Panc1 (cell line): ENCODE measurements around the gene RNF208. TPM values are rescaled to one million over a fixed set of nuclear protein-coding genes. Genes with fewer than 3 reads are reported as not detected.
"Not testable (repeated sequence)": the region's sequence is repeated elsewhere in the genome, so short reads cannot be mapped to it uniquely, and the experiment has no call there.

ENCODE experiments used
- ATAC-seq: fragments of 200-7000 bp; cut with Tn5 transposase; 2 replicates; pipeline ENCODE4 v1.9.1; 2020; ENCODE audit warnings: mild to moderate bottlenecking, moderate library complexity
- BruUV-seq: library from RNA; stranded (reverse); fragments of 400-500 nt; replicated peaks from 2 replicates; lab custom pipeline; 2021; lab: Mats Ljungman, UMichigan
- CTCF ChIA-PET: fragments of 300-600 bp; sonication (Branson Sonifier 250); formaldehyde crosslinking; loops from one replicate; lab custom pipeline; 2022; ENCODE audit warnings: antibody characterized with exemption; lab: Charles Lee
- POLR2A ChIA-PET: fragments of 300-600 bp; sonication (Branson Sonifier 250); formaldehyde crosslinking; loops from one replicate; lab custom pipeline; 2022; ENCODE audit warnings: antibody characterized with exemption; lab: Charles Lee
- DNase-seq: peaks from one replicate; pipeline ENCODE4 v3.0.0-alpha.2; 2010; ENCODE audit warnings: low read depth, low spot score
- H3K27ac ChIP-seq: 2 replicates; pipeline ENCODE4 v1.5.1; 2011; ENCODE audit warnings: mild to moderate bottlenecking, low read length, inconsistent platforms
- H3K27me3 ChIP-seq: fragments of 200-500 bp; sonication (Bioruptor generic); 2 replicates; pipeline ENCODE4 v1.6.0; 2014; ENCODE audit warnings: low read length, inconsistent platforms; ENCODE audit not compliant: control insufficient read depth, insufficient read depth
- H3K36me3 ChIP-seq: fragments of 200-500 bp; sonication (Bioruptor generic); 2 replicates; pipeline ENCODE4 v1.5.1; 2014; ENCODE audit warnings: inconsistent platforms, mild to moderate bottlenecking, low read length, moderate library complexity; ENCODE audit not compliant: control insufficient read depth, insufficient read depth
- H3K4me1 ChIP-seq: 2 replicates; pipeline ENCODE4 v1.5.1; 2011; ENCODE audit warnings: inconsistent platforms, mild to moderate bottlenecking, low read length, moderate library complexity; ENCODE audit not compliant: control insufficient read depth, insufficient read depth
- H3K4me3 ChIP-seq, 2 experiments: 2 replicates each; pipeline ENCODE4 v1.5.1; 2011 to 2012; ENCODE audit warnings: low read depth in 2 of 2, low read length in 2 of 2, mild to moderate bottlenecking in 2 of 2, inconsistent platforms in 1 of 2, moderate library complexity in 1 of 2
- H3K9me3 ChIP-seq: fragments of 200-500 bp; sonication (Bioruptor generic); 2 replicates; pipeline ENCODE4 v1.5.1; 2014; ENCODE audit warnings: low read depth, mild to moderate bottlenecking, inconsistent platforms, low read length, moderate library complexity; ENCODE audit not compliant: control insufficient read depth, insufficient read depth
- POLR2AphosphoS5 ChIP-seq: IDR thresholded peaks from 2 replicates; pipeline ENCODE4 v1.6.1; 2012; ENCODE audit warnings: mild to moderate bottlenecking, low read depth, low read length, moderate library complexity
- SIN3A ChIP-seq: IDR thresholded peaks from 2 replicates; pipeline ENCODE4 v1.6.1; 2012; ENCODE audit warnings: low read depth, mild to moderate bottlenecking, low read length, moderate library complexity, borderline replicate concordance; ENCODE audit not compliant: insufficient read depth
- TCF7L2 ChIP-seq: IDR thresholded peaks from 2 replicates; pipeline ENCODE4 v1.6.1; 2011; ENCODE audit warnings: mild to moderate bottlenecking, low read depth, low read length, inconsistent platforms
- in situ Hi-C: cut with HindIII; loops from 2 replicates; pipeline ENCODE4 v1.10.0; 2016; ENCODE audit warnings: low sequenced_read_pairs, low pct_unique_long_range_greater_than_20kb
- intact Hi-C: fragments of 100-400 bp; cut with micrococcal nuclease; formaldehyde crosslinking; loops from one replicate; pipeline ENCODE4 v1.10.0; 2022; ENCODE audit not compliant: unreplicated experiment
- total RNA-seq: library from RNA; stranded (reverse); gene quantifications from one replicate; pipeline ENCODE4 v1.2.1, GENCODE V29; 2021; ENCODE audit not compliant: unreplicated experiment
- TF ChIP-seq, protein P1 (sequence below): fragments of 450-650 bp; IDR thresholded peaks from 2 replicates; pipeline ENCODE4 v1.5.1; 2017; ENCODE audit warnings: mild to moderate bottlenecking
- TF ChIP-seq, protein P2 (sequence below), 2 experiments: IDR thresholded peaks; 2 replicates each; pipeline ENCODE4 v1.6.1; 2011 to 2012; ENCODE audit warnings: low read depth in 2 of 2, control low read depth in 1 of 2, low read length in 1 of 2, mild to moderate bottlenecking in 1 of 2, moderate library complexity in 1 of 2; ENCODE audit not compliant: insufficient read depth in 1 of 2

Gene RNF208
- total RNA-seq, 1 experiment from 2014 or later, result 11.5 TPM

DNA sequence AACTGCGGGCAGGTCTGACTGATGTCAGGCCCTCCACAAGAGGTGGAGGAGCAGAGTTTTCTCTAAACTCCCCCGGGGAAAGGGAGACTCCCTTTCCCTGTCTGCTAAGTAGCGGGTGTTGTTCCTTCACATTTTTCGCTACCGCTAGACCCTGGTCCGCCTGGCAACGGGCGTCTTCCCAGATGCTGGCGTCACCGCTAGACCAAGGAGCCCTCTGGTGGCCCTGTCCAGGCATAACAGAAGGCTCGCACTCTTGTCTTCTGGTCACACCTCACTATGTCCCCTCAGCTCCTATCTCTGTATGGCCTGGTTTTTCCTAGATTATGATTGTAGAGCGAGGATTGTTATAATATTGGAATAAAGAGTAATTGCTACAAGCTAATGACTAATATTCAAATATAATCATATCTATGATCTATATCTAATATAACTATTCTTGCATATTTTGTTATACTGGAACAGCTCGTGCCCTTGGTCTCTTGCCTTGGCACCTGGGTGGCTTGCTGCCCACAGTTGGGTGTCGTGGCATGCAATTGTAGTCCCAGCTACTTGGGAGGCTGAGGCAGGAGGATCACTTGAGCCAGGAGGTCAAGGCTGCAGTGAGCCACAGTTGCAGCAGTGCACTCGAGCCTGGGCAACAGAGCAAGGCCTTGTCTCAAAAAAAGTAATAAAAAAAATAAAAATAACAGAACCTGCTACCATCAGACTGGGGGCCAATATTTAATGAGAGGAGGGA, 40.3 kb upstream of the RNF208 start:
- TF ChIP-seq, protein P1, sequence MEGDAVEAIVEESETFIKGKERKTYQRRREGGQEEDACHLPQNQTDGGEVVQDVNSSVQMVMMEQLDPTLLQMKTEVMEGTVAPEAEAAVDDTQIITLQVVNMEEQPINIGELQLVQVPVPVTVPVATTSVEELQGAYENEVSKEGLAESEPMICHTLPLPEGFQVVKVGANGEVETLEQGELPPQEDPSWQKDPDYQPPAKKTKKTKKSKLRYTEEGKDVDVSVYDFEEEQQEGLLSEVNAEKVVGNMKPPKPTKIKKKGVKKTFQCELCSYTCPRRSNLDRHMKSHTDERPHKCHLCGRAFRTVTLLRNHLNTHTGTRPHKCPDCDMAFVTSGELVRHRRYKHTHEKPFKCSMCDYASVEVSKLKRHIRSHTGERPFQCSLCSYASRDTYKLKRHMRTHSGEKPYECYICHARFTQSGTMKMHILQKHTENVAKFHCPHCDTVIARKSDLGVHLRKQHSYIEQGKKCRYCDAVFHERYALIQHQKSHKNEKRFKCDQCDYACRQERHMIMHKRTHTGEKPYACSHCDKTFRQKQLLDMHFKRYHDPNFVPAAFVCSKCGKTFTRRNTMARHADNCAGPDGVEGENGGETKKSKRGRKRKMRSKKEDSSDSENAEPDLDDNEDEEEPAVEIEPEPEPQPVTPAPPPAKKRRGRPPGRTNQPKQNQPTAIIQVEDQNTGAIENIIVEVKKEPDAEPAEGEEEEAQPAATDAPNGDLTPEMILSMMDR, result peak; percentile 76
- H3K4me1 ChIP-seq, ATAC-seq, H3K9me3 ChIP-seq, H3K36me3 ChIP-seq, H3K27me3 ChIP-seq, in situ Hi-C loops, DNase-seq, H3K4me3 ChIP-seq, BruUV-seq, H3K27ac ChIP-seq, intact Hi-C loops: not testable (repeated sequence)
- CTCF ChIA-PET, result interaction anchor here (1.0 kb wide), 1 partner anchor 26 kb away, joined by 3 read pairs; no protein-coding TSS in a partner anchor
- POLR2A ChIA-PET, result interaction anchor here (0.8 kb wide), 1 partner anchor 22 kb away, joined by 3 read pairs; the partner anchor contains the start of gene TUBB4B

DNA sequence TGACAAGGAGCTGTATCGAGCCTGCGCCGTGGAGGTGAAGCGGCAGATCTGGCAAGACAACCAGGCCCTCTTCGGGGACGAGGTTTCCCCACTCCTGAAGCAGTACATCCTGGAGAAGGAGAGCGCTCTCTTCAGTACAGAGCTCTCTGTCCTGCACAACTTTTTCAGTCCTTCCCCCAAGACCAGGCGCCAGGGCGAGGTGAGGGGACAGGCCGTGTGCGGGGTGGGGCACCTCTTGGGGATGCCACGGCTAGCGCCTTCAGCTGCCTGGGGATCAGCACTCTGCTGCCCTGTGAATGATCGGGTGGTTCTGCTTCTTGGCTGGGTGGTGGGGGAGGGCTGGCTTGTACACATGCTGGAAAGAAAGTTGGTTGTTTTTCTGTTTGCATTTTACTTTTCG, 34.8 kb upstream of the RNF208 start:
- Histone ChIP-seq H3K9me3 (no peaks in the 10 kb centered on the region), H3K4me1 (peaks cover 16% of the 10 kb centered on the region), H3K27me3 (no peaks in the 10 kb centered on the region), H3K4me3 (peak overlapping the region; percentile 72 to 78; a peak in 2 of 4 replicates), H3K36me3 (peaks cover 3% of the 10 kb centered on the region; the same call in 1 of the 2 replicates), H3K27ac (0 out of 2 replicates have a peak overlapping the region, but pooled peaks have one; percentile 82)
- in situ Hi-C loops, result no loop called here
- DNase-seq (no peak), ATAC-seq (no peak)
- POLR2A ChIA-PET, result no interaction called here
- CTCF ChIA-PET, result no interaction called here
- intact Hi-C loops, result no loop called here
- no peak for TF ChIP-seq POLR2AphosphoS5
- no peak for TF ChIP-seq TCF7L2
- BruUV-seq, result no TSS peak

DNA sequence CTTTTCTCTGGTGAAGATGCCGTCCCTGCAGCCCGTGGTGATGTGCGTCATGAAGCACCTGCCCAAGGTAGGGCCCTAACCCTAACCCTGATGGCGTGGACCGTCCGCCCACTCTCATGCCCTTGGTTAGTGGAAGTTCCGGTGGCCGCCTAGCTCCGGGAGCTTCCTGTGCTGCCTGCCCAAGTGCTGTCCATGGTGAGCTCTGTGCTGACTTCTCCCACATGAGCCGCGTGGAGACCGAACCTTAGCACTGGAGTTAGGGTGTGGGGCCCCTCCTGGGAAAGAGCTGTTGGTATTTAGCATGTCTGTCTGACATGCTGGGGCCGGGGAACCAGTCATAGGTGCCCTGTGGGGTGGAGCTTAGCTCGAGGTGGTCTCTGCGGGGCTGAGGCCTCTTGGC, 34.3 kb upstream of the RNF208 start:
- DNase-seq (no peak), ATAC-seq (no peak)
- intact Hi-C loops (no loop called here), in situ Hi-C loops (no loop called here)
- CTCF ChIA-PET, result no interaction called here
- POLR2A ChIA-PET, result no interaction called here
- peaks cover 3% of the 10 kb centered on the region; the same call in 1 of the 2 replicates for H3K36me3 ChIP-seq
- H3K4me3 ChIP-seq, result peak overlapping the region; percentile 72 to 78
- H3K4me1 ChIP-seq, result peaks cover 16% of the 10 kb centered on the region
- TF ChIP-seq, protein P2, sequence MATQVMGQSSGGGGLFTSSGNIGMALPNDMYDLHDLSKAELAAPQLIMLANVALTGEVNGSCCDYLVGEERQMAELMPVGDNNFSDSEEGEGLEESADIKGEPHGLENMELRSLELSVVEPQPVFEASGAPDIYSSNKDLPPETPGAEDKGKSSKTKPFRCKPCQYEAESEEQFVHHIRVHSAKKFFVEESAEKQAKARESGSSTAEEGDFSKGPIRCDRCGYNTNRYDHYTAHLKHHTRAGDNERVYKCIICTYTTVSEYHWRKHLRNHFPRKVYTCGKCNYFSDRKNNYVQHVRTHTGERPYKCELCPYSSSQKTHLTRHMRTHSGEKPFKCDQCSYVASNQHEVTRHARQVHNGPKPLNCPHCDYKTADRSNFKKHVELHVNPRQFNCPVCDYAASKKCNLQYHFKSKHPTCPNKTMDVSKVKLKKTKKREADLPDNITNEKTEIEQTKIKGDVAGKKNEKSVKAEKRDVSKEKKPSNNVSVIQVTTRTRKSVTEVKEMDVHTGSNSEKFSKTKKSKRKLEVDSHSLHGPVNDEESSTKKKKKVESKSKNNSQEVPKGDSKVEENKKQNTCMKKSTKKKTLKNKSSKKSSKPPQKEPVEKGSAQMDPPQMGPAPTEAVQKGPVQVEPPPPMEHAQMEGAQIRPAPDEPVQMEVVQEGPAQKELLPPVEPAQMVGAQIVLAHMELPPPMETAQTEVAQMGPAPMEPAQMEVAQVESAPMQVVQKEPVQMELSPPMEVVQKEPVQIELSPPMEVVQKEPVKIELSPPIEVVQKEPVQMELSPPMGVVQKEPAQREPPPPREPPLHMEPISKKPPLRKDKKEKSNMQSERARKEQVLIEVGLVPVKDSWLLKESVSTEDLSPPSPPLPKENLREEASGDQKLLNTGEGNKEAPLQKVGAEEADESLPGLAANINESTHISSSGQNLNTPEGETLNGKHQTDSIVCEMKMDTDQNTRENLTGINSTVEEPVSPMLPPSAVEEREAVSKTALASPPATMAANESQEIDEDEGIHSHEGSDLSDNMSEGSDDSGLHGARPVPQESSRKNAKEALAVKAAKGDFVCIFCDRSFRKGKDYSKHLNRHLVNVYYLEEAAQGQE (IDR thresholded peaks at IDR 0.05; ENCODE audit: insufficient read depth in 1 of 2, low read depth in 2 of 2, low read length in 1 of 2), result peak in 1 of 2 experiments; percentile 74; a peak in 3 of 4 replicates
- no peak for TF ChIP-seq SIN3A
- no TSS peak for BruUV-seq
- no peaks in the 10 kb centered on the region for H3K27me3 ChIP-seq
- peak overlapping the region; percentile 82; the same call in 1 of the 2 replicates for H3K27ac ChIP-seq
- no peaks in the 10 kb centered on the region for H3K9me3 ChIP-seq
